ENCODE data around the gene LRRC8D. TPM values are rescaled to one million over a fixed set of nuclear protein-coding genes. Genes with fewer than 3 reads are reported as not detected.
"Not testable (repeated sequence)": the region's sequence is repeated elsewhere in the genome, so short reads cannot be mapped to it uniquely, and the experiment has no call there.

LRRC8D gene
- total and polyA plus RNA-seq, 4 donors: 7.1 to 17.4 (median 14.4) TPM

DNA sequence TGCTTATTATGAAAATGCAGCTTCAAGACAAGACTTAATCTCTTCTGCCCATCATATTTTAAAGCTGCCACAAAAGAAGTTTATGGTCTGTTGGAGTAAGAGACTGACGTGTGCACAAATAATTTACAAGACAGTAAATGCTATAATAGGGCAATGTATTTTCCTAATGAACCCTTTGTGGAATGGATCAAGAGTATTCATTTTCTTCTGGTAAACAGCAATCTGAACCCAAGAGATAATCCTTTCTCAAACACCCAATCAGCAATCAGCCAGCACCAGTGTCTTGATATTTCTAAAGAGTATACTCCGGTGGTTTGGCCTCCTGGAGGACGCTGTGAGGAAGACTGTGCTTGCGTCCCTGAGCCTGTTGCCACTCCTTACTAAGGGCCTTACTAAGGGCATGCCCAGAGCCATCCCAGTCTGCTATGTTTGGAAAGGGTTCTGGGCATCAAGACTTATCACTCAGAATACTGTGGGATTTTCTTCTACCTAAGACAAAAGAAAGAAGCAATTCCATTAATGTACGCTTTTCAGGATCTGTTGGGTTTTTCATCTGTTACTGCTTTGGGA, 48.8 kb upstream of the LRRC8D start:
- TF ChIP-seq, protein P1, sequence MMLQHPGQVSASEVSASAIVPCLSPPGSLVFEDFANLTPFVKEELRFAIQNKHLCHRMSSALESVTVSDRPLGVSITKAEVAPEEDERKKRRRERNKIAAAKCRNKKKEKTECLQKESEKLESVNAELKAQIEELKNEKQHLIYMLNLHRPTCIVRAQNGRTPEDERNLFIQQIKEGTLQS (IDR thresholded peaks at IDR 0.05): no peak
- no peak for TF ChIP-seq FOXA1 (IDR thresholded peaks at IDR 0.05)
- TF ChIP-seq NR2F2 (IDR thresholded peaks at IDR 0.05): no peak
- TF ChIP-seq EGR1 (IDR thresholded peaks at IDR 0.05; ENCODE audit: low read depth in 2 of 2): no peak
- Histone ChIP-seq H3K4me1 (ENCODE audit: control insufficient read depth in 4 of 4, insufficient read depth in 4 of 4, low read length in 3 of 4) (no peaks in the 10 kb centered on the region), H3K36me3 (ENCODE audit: control insufficient read depth in 4 of 4, insufficient read depth in 3 of 4, low read depth in 1 of 4, low read length in 3 of 4) (no peaks in the 10 kb centered on the region), H3K9me3 (ENCODE audit: control insufficient read depth in 4 of 4, low read length in 3 of 4) (no peaks in the 10 kb centered on the region), H3K4me3 (ENCODE audit: low read depth in 1 of 3, low read length in 3 of 3) (no peak overlapping the region), H3K27me3 (ENCODE audit: control insufficient read depth in 4 of 4, insufficient read depth in 4 of 4, low read length in 3 of 4) (peaks cover 0 to 3% (median 0%) of the 10 kb centered on the region in 4 donors), H3K9ac (ENCODE audit: low read depth in 1 of 2, low read length in 2 of 2) (no peak overlapping the region), H3K27ac (ENCODE audit: low read depth in 1 of 2, low read length in 2 of 2) (no peak overlapping the region)
- DNase-seq (ENCODE audit: low spot score): no peak
- WGBS: 91% methylated on average over 5 of the region's 5 CpGs

DNA sequence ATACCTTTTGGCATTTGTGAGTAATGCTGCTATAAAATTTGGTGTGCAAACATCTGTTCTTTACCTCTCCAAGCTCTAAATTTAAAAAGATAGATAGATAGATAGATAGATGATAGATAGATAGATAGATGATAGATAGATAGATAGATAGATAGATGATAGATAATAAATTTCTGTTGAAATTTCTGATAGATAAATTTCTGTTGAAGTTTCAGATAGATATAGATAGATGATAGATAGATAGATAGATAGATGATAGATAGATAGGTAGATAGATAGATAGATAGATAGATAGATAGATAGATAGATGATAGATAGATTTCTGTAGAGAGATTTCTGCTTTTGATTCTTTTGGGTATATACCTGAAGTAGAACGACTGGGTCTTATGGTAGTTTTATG, 44.7 kb upstream of the LRRC8D start:
- not testable (repeated sequence) for H3K27me3 ChIP-seq (ENCODE audit: control insufficient read depth in 4 of 4, insufficient read depth in 4 of 4, low read length in 3 of 4); H3K4me1 ChIP-seq (ENCODE audit: control insufficient read depth in 4 of 4, insufficient read depth in 4 of 4, low read length in 3 of 4); H3K36me3 ChIP-seq (ENCODE audit: control insufficient read depth in 4 of 4, insufficient read depth in 3 of 4, low read depth in 1 of 4, low read length in 3 of 4); H3K4me3 ChIP-seq (ENCODE audit: low read depth in 1 of 3, low read length in 3 of 3); H3K9ac ChIP-seq (ENCODE audit: low read depth in 1 of 2, low read length in 2 of 2); H3K9me3 ChIP-seq (ENCODE audit: control insufficient read depth in 4 of 4, low read length in 3 of 4); DNase-seq (ENCODE audit: low spot score); H3K27ac ChIP-seq (ENCODE audit: low read depth in 1 of 2, low read length in 2 of 2)
- WGBS: 70% methylated on average over 1 of the region's 1 CpG

DNA sequence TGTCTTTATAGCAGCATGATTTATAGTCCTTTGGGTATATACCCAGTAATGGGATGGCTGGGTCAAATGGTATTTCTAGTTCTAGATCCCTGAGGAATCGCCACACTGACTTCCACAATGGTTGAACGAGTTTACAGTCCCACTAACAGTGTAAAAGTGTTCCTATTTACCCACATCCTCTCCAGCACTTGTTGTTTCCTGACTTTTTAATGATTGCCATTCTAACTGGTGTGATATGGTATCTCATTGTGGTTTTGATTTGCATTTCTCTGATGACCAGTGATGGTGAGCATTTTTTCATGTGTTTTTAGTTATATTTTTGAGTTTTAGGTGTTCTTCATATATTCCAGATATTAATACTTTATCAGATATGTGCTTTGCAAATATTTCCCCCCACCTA, 43.6 kb upstream of the LRRC8D start:
- H3K9ac ChIP-seq (ENCODE audit: low read depth in 1 of 2, low read length in 2 of 2); DNase-seq (ENCODE audit: low spot score); H3K36me3 ChIP-seq (ENCODE audit: control insufficient read depth in 4 of 4, insufficient read depth in 3 of 4, low read depth in 1 of 4, low read length in 3 of 4); H3K27me3 ChIP-seq (ENCODE audit: control insufficient read depth in 4 of 4, insufficient read depth in 4 of 4, low read length in 3 of 4); H3K4me1 ChIP-seq (ENCODE audit: control insufficient read depth in 4 of 4, insufficient read depth in 4 of 4, low read length in 3 of 4); H3K4me3 ChIP-seq (ENCODE audit: low read depth in 1 of 3, low read length in 3 of 3); H3K9me3 ChIP-seq (ENCODE audit: control insufficient read depth in 4 of 4, low read length in 3 of 4); H3K27ac ChIP-seq (ENCODE audit: low read depth in 1 of 2, low read length in 2 of 2): not testable (repeated sequence)
- WGBS: 81% methylated on average over 2 of the region's 2 CpGs

DNA sequence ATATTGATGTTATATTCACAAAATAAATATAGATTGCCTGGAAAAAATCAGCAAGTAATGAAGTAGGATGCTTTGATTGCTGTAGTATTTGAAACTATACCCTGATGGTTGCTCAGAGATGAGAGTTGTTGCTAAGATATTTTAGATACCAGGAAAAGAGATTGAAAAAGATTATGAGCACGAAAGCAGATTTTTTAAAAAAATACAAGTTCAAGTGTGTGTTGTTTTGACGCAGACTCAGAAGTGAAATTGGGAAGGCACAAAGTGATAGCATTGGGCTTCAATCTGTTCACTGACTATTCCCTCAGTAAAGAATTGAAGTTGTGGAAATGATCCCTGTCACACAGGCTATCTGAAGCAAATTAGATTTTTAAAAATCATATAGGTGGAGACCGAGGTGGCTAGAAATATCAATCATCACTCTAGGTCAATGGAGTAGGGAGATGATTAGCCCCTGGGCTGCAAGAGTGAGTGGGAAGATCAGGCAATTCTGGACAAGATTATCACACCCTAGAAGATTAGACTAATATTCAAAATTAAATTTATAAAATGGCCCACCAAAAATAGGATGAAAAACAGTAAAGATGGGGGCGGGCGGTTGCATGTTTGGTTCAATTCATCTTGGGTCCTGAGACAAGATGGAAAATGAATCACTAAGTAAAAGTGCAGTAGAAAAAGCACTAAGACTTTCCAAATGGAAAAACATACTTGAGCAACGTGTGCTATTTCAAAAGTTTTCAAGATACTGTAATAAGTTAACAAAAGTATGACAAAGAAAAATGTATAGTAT, 41.5 kb upstream of the LRRC8D start:
- Histone ChIP-seq H3K9me3 (ENCODE audit: control insufficient read depth in 4 of 4, low read length in 3 of 4) (no peaks in the 10 kb centered on the region), H3K9ac (ENCODE audit: low read depth in 1 of 2, low read length in 2 of 2) (no peak overlapping the region), H3K4me3 (ENCODE audit: low read depth in 1 of 3, low read length in 3 of 3) (no peak overlapping the region), H3K4me1 (ENCODE audit: control insufficient read depth in 4 of 4, insufficient read depth in 4 of 4, low read length in 3 of 4) (peaks cover 0 to 5% (median 2%) of the 10 kb centered on the region in 4 donors), H3K27me3 (ENCODE audit: control insufficient read depth in 4 of 4, insufficient read depth in 4 of 4, low read length in 3 of 4) (no peaks in the 10 kb centered on the region), H3K36me3 (ENCODE audit: control insufficient read depth in 4 of 4, insufficient read depth in 3 of 4, low read depth in 1 of 4, low read length in 3 of 4) (no peaks in the 10 kb centered on the region), H3K27ac (ENCODE audit: low read depth in 1 of 2, low read length in 2 of 2) (no peak overlapping the region)
- 89% methylated on average over 6 of the region's 6 CpGs for WGBS
- TF ChIP-seq HNF4A (conservative IDR thresholded peaks at IDR 0.05) (no peak), FOXA1 (IDR thresholded peaks at IDR 0.05) (no peak), FOXA2 (IDR thresholded peaks at IDR 0.05) (no peak), NR2F2 (IDR thresholded peaks at IDR 0.05) (no peak), EGR1 (IDR thresholded peaks at IDR 0.05; ENCODE audit: low read depth in 2 of 2) (no peak), SP1 (IDR thresholded peaks at IDR 0.05) (no peak)
- TF ChIP-seq, protein P1 (IDR thresholded peaks at IDR 0.05): no peak
- no peak for DNase-seq (ENCODE audit: low spot score)

Data from liver (tissue), 9 donors.